GM21717 (cell line): Measurements from ENCODE around the gene COL6A1.

Experiments
- ATAC-seq: cut with Tn5 transposase; IDR thresholded peaks from one replicate; pipeline ENCODE4 v1.9.1; 2021; ENCODE audit warnings: mild to moderate bottlenecking, moderate library complexity; ENCODE audit not compliant: unreplicated experiment

The COL6A1 gene

GRCh38 chr21:45980271-45980670, 1.3 kb upstream of the COL6A1 start:
- no peak for ATAC-seq

GRCh38 chr21:45980697-45981096, 873 bp upstream of the COL6A1 start:
- no peak for ATAC-seq

GRCh38 chr21:45982092-45982757, 655 bp downstream of the COL6A1 start:
- no peak for ATAC-seq

DNA sequence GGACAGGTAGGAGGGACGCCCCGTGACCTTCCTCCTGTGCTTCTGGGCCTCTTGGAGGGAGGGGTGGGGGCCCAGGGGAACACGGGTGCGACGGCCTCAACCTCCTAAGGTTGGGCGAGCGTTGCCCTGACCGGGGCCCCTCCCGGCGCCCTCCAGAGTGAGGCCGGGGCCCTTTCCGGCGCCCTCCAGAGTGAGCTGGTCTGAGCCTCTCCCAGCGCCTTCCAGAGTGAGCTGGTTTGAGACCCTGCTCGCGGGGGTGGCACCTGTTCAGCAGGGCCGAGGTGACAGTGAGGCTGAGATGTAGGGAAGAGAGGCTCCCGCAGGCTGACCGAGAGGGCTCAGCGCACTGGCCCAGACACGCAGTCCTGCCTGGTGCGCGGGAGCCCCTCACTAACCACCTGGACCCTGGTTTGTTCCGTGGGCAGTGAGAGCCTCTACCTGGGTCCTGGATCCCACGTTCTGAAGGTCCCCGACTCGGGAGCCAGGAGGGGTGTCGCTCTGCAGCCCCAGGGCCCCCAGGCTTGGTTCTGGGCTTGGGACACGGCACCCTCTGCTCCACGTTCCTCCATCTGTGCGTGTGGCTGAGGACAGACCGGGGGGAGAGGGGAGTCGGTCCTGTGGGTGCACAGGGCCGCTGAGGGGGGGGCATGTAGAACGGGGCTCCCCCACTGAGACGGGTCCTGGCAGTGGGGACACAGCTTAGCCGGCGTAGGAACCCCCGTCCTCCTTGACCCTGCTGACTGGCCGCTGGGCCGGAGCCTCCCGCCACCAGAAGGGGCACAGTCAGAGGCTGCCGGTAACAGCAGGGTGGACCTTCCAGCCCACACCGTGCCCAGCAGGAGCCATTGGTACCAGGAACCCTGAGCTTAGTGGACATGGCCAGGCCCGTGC, 1.4 kb downstream of the COL6A1 start:
- no peak for ATAC-seq

- no peak for ATAC-seq
Measured at GRCh38 chr21:45983649-45983965, 2.0 kb downstream of the COL6A1 start.

DNA sequence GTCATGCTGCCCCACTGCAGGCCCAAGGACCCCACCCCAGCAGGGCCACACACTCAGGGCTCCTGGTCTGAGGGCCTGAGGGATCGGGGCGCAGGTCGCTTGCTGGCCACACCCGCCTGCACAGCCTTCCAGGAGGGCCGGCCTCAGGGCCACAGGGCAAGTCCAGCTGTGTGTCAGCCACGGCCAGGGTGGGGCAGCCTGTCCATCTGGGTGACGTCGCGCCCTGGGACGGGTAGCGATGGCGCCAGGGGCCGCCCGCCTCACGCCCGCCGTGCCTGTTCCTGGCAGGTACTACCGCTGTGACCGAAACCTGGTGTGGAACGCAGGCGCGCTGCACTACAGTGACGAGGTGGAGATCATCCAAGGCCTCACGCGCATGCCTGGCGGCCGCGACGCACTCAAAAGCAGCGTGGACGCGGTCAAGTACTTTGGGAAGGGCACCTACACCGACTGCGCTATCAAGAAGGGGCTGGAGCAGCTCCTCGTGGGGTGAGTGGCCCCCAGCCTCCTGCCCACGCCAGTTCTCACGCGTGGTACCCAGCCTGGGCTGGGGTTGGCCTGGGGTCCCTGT, 2.5 kb downstream of the COL6A1 start:
- no peak for ATAC-seq

- no peak for ATAC-seq
Measured at GRCh38 chr21:45984584-45985095, 3.1 kb downstream of the COL6A1 start.

DNA sequence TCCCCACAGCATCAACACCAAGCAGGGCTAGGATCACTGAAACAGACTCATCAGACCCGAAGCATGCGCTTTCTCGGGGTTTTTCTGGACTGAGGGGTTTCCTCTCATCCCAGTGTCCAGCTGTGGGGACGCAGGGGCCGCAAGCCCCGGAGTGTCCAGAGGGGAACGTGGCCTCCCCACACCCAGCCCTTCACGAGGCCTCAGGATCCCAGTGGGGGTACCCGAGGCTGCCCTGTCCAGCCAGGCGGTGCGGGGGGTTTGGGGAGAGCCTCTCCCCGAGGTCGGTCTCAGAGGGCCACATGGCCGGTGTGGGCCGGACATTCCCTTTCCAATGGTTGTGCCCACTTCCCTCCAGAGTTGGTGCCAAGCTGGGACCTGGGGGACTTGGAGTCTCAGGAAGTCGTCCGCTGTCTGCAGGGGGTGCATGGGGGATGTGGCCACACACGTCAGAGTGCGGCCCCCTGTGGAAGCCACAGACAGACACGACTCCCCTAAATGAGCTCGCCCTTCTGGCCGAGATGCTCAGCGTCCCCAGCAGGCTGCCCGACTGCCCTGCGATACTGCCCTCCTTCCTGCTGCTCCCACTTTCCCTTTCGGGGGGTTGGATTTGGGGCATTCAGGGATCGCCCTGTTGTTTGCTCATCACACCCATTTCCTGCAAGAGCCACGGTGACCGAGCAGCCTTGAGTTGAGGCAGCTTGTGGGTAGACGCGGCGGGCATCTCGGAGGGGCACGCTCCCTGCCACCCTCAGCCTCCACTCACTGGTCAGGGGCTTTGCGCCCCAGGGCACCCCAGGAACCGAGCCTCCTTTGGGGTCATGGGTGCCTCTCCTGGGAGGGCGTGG, 4.1 kb downstream of the COL6A1 start:
- no peak for ATAC-seq

GRCh38 chr21:45986316-45987051, 4.9 kb downstream of the COL6A1 start:
- ATAC-seq = no peak

DNA sequence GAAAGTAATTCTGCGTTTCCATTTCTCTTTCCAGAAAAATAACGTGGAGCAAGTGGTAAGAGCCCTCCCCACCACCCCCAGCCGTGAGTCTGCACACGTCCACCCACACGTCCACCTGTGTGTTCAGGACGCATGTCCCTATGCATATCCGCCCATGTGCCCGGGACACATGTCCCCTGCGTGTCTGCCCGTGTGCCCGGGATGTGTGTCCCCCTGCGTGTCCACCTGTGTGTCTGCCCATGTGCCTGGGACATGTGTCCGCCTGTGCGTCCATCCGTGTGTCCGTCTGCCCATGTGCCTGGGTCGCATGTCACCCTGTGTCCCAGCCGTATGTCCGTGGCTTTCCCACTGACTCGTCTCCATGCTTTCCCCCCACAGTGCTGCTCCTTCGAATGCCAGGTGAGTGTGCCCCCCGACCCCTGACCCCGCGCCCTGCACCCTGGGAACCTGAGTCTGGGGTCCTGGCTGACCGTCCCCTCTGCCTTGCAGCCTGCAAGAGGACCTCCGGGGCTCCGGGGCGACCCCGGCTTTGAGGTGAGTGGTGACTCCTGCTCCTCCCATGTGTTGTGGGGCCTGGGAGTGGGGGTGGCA, 5.6 kb downstream of the COL6A1 start:
- ATAC-seq = no peak

DNA sequence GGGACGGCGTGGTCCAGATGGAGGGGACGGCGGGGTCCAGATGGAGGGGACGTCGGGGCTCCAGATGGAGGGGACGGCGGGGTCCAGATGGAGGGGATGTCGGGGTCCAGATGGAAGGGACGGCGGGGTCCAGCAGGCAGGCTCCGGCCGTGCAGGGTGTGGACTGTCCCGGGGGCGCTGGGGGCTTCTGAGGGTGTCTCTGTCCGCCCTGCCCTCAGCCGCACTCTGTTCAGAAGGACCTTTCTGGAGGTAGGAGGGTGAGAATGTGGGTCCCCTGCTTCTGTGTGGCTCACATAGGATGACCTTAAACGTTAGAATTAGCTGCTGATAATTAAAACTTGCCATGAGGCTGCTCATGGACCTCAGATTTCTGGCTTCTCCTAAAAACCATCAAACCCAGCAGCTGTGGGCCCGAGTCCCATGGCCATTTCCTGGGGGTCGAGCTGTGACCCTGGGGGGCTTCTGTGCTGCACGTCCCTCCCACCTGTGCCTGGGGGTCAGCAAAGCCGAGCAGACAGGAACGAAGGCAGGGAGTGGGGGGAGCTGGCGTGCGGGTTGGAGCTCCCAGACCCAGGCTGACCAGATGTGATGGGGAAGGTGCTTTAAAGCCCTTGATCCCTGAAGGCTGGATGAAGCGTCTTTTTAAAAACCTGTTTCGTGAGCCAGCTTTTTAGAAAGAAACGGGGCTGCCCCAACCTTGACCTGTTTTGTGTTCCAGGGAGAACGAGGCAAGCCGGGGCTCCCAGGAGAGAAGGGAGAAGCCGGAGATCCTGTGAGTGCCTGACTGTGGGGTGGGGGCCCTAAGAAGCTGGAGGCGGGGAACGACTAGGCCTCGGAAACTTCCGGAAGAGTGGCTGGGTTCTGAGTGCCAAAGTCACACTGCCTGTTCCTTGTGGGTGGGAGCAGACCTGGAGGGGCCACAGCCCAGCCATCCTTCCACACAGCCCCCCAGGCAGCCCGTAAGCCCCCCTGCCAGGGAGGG, 7.1 kb downstream of the COL6A1 start:
- ATAC-seq = no peak

- ATAC-seq = no peak
Measured at GRCh38 chr21:45989355-45990048, 7.9 kb downstream of the COL6A1 start.

- ATAC-seq = no peak
Measured at GRCh38 chr21:45990049-45990711, 8.6 kb downstream of the COL6A1 start.

- no peak for ATAC-seq
Measured at GRCh38 chr21:45990741-45991605, 9.4 kb downstream of the COL6A1 start.

- no peak for ATAC-seq
Measured at GRCh38 chr21:45991606-45992300, 10.2 kb downstream of the COL6A1 start.
